ENCODE results near the gene PRAMEF20.

GRCh38 chr1:13461977-13462376 is 51.7 kb downstream of the PRAMEF20 start:
- TF ChIP-seq ZNF274 (IDR thresholded peaks at IDR 0.05; ENCODE audit: low read depth, low read length) (no peak), SUZ12 (IDR thresholded peaks at IDR 0.05; ENCODE audit: extremely low read depth, insufficient read depth, insufficient read length) (no peak)

Measured in NT2/D1 (cell line).